ENCODE results near the gene CHPF2. TPM values are rescaled to one million over a fixed set of nuclear protein-coding genes. Genes with fewer than 3 reads are reported as not detected.

CHPF2 gene
- total RNA-seq, 2 experiments from 2014 or later: 23.7 to 27.3 TPM

DNA sequence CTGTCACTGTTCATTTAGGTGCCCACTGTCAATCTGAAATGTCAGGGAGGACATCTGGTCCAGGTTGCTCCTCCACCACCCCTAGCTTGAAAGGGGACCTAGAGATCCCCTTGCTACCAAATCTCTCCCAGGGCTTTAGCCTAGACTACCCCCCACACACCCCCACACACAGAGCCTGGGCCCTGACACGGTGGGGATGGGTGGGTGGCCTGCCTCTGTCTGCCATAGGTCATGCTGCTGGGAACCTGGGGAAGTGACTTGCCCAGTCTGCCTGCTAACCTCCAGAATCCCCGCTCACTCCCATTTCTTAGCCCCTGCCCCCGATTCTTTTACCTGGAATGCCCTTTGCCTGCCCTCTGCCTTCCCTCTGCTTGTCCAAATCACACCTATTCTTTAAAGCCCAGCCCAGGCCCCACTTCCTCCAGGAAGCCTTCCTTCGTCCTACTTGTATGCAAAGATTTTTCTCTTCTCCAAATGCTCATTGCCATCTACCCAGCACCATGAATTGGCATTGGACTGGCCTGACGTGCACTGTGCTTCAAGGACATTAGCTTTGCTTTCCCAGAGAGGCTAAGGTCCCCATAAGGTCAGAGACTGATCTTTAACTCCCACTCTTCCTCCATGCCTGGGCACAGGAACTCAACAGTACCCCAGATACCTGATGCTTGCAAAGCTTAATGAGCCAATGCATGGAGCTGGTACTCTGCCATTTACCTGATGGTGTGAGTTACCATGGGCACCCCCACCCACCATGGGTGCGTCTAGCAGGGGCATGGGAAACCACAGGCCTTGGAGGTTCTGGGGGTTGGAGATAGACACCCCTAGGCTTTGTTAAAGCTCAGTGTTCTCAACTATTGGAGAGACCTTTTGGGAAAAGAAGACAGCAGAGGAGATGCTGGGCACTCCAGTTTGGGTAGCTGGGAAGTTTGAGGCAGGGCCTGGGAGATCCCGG lies 18.2 kb downstream of the CHPF2 start:
- intact Hi-C loops (cut with micrococcal nuclease): no loop called here
- ChIA-PET CTCF (interaction anchor here (1.0 to 1.2 kb wide), 3 partner anchors 13 to 61 kb away, joined by 3 to 4 read pairs (median 3); no protein-coding TSS in a partner anchor), POLR2A (interaction anchor here (1.0 to 1.6 kb wide), 6 partner anchors 9 to 27 kb away, joined by 3 to 7 read pairs (median 3); partner anchors contain the start of genes ABCF2 and CHPF2)
- ATAC-seq (no peak), DNase-seq (no peak)
- Mint-ChIP-seq H3K36me3 (ENCODE audit: low read depth) (no peaks in the 10 kb centered on the region), H3K27ac (no peak overlapping the region), H3K4me3 (peak overlapping the region; percentile 64), H3K9me3 (no peaks in the 10 kb centered on the region), H3K27me3 (peaks cover 41% of the 10 kb centered on the region), H3K4me1 (ENCODE audit: low read depth) (peaks cover 26% of the 10 kb centered on the region)
- TF ChIP-seq, protein P1, sequence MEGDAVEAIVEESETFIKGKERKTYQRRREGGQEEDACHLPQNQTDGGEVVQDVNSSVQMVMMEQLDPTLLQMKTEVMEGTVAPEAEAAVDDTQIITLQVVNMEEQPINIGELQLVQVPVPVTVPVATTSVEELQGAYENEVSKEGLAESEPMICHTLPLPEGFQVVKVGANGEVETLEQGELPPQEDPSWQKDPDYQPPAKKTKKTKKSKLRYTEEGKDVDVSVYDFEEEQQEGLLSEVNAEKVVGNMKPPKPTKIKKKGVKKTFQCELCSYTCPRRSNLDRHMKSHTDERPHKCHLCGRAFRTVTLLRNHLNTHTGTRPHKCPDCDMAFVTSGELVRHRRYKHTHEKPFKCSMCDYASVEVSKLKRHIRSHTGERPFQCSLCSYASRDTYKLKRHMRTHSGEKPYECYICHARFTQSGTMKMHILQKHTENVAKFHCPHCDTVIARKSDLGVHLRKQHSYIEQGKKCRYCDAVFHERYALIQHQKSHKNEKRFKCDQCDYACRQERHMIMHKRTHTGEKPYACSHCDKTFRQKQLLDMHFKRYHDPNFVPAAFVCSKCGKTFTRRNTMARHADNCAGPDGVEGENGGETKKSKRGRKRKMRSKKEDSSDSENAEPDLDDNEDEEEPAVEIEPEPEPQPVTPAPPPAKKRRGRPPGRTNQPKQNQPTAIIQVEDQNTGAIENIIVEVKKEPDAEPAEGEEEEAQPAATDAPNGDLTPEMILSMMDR (IDR thresholded peaks at IDR 0.05): no peak

DNA sequence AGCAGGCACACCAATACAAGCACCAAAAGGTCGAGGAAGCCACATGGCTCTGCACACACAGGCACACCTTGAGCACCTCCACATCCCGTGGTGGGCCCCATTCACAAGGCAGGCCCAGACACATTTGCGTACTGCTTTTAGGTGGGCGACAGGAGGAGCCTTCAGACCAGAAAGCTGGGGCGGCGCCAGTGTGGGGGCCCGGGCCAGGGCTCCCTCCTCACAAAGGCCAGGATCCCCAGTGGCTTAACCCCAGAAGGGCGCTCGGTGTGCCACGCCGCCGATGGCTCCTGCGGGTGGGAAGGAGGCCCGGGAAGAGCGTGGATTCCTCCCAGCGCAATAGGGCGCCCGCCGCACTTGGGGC lies 19.0 kb downstream of the CHPF2 start:
- ChIA-PET CTCF (interaction anchor here (1.1 to 1.4 kb wide), 4 partner anchors 9 to 60 kb away, joined by 3 to 5 read pairs (median 4); no protein-coding TSS in a partner anchor), POLR2A (interaction anchor here (0.6 to 1.6 kb wide), 8 partner anchors 9 to 492 kb away, joined by 3 to 7 read pairs (median 3); partner anchors contain the start of genes ABCF2 and CHPF2)
- ATAC-seq: peak; percentile 64
- Mint-ChIP-seq H3K27me3 (peaks cover 39% of the 10 kb centered on the region), H3K4me3 (peak overlapping the region; percentile 64), H3K4me1 (ENCODE audit: low read depth) (peaks cover 23% of the 10 kb centered on the region), H3K27ac (no peak overlapping the region), H3K9me3 (no peaks in the 10 kb centered on the region), H3K36me3 (ENCODE audit: low read depth) (no peaks in the 10 kb centered on the region)
- intact Hi-C loops (cut with micrococcal nuclease): no loop called here
- DNase-seq: peak; percentile 67
- TF ChIP-seq, protein P1 (IDR thresholded peaks at IDR 0.05): no peak

DNA sequence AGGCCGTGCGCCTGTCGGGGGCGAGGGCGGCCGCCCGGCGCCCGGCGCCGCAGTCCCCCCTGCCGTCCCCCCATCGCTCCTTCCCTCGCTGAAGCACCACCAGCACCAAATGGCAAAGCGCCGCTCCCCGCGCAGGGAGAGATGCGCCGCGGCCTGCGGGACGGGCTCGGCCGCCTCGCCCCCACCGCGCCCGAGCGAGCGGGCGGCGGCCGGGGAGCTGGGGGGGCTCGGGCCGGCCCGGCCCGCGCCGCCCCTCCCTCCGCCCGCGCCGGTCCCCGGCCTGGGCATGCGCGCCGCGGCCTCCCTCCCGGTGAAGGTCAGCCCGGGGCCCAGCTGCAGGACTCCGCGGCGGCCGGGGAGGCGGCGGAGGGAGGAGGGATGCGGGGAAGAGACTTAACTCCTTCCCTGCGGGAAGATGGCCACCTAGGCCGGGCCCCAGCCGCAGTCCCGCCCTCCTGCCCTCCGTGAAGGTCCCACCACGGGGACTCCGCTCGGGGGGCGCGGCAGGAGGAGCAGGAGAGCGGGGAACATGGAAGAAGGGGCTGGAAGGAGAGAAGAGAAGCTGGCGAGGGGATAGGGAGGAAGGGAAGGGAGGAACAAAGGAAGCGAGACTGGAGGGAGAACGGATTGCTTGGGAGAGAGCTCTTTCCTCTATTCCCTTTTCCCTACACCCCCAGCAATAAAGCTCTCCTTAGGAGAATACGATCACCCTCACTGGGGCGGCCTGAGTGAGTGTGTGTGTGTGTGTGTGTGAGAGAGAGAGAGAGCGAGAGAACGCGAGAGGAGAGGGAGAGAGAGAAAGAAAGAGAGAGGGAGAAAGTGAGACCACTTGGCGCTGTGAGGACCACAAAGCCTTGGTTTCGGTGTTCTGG lies 19.6 kb downstream of the CHPF2 start:
- POLR2A ChIA-PET: interaction anchor here (0.6 to 1.3 kb wide), 5 partner anchors 16 to 493 kb away, joined by 3 read pairs; partner anchors contain the start of gene CHPF2
- H3K27me3 Mint-ChIP-seq: peaks cover 34% of the 10 kb centered on the region

DNA sequence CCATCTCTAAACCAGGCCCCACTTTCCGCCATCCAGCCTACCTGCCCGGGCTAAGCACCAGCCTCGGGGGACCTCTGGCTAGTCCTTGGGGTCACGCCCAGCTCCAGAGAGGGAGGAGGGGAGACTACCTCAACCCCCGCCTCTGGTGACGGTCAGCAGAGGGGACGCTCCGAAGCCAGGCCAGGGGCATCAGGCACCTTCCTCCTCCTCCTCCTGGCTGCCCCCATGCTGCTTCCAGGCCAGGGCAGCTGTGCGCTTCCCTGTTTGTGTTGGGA lies 20.2 kb downstream of the CHPF2 start:
- Mint-ChIP-seq H3K27me3 (peaks cover 31% of the 10 kb centered on the region), H3K36me3 (ENCODE audit: low read depth) (no peaks in the 10 kb centered on the region), H3K27ac (no peak overlapping the region), H3K4me1 (ENCODE audit: low read depth) (peaks cover 23% of the 10 kb centered on the region), H3K9me3 (no peaks in the 10 kb centered on the region), H3K4me3 (no peak overlapping the region)
- POLR2A ChIA-PET: interaction anchor here (0.9 kb wide), 1 partner anchor 20 kb away, joined by 3 read pairs; the partner anchor contains the start of gene CHPF2
- DNase-seq: no peak
- intact Hi-C loops (cut with micrococcal nuclease): no loop called here
- TF ChIP-seq, protein P1 (IDR thresholded peaks at IDR 0.05): no peak
- no peak for ATAC-seq
- CTCF ChIA-PET: interaction anchor here (1.2 to 2.1 kb wide), 5 partner anchors 8 to 85 kb away, joined by 3 to 8 read pairs (median 4); partner anchors contain the start of gene GBX1

More for the DNA sequence above, 19.6 kb downstream of the CHPF2 start:
- intact Hi-C loops (cut with micrococcal nuclease): no loop called here
- ATAC-seq (peak; percentile 14), DNase-seq (no peak)
- Mint-ChIP-seq H3K36me3 (ENCODE audit: low read depth) (no peaks in the 10 kb centered on the region), H3K9me3 (no peaks in the 10 kb centered on the region), H3K4me1 (ENCODE audit: low read depth) (peaks cover 23% of the 10 kb centered on the region), H3K27ac (no peak overlapping the region), H3K4me3 (peak overlapping the region; percentile 44)
- CTCF ChIA-PET: interaction anchor here (1.1 to 2.1 kb wide), 7 partner anchors 8 to 84 kb away, joined by 3 to 8 read pairs (median 4); partner anchors contain the start of gene GBX1
- TF ChIP-seq, protein P1 (IDR thresholded peaks at IDR 0.05): no peak
